A549 (cell line): ENCODE results near the gene CTRB2.

Source experiments
- CEBPB ChIP-seq, 2 experiments: fragments of >200 bp in 1 of 2; sonication (Bioruptor Twin) in 1 of 2; formaldehyde crosslinking in 1 of 2; IDR thresholded peaks; 2 replicates each; pipeline ENCODE4 v1.6.1; 2012 to 2016
- CTCF ChIP-seq: fragments of >200 bp; sonication (Bioruptor Twin); formaldehyde crosslinking; IDR thresholded peaks from 3 replicates; pipeline ENCODE4 v1.5.1; 2016
- ELK1 ChIP-seq: fragments of 150-350 bp; IDR thresholded peaks from 2 replicates; pipeline ENCODE4 v1.6.1; 2014; ENCODE audit warnings: low read depth, mild to moderate bottlenecking, low read length
- EP300 ChIP-seq, 2 experiments: fragments of >200 bp; sonication (Bioruptor Twin); formaldehyde crosslinking; IDR thresholded peaks; 2 replicates in 1 of 2; 3 replicates in 1 of 2; pipeline ENCODE4 v1.6.1; 2016 to 2017
- JUN ChIP-seq, 2 experiments: fragments of >200 bp; sonication (Bioruptor Twin); formaldehyde crosslinking; IDR thresholded peaks; 2 replicates in 1 of 2; 3 replicates in 1 of 2; pipeline ENCODE4 v1.6.1; 2016 to 2017
- NR3C1 ChIP-seq: fragments of >200 bp; sonication (Bioruptor Twin); formaldehyde crosslinking; IDR thresholded peaks from 3 replicates; pipeline ENCODE4 v1.6.1; 2017
- POLR2A ChIP-seq: IDR thresholded peaks from 2 replicates; pipeline ENCODE4 v1.6.1; 2012; ENCODE audit warnings: mild to moderate bottlenecking, low read length
- REST ChIP-seq: fragments of 200-600 bp; sonication (generic); IDR thresholded peaks from 2 replicates; pipeline ENCODE4 v1.6.1; 2016; ENCODE audit warnings: antibody characterized with exemption, mild to moderate bottlenecking, moderate library complexity

GRCh38 chr16:75204410-75204758 is 2.6 kb downstream of the CTRB2 start:
- no peak for TF ChIP-seq EP300 (IDR thresholded peaks at IDR 0.05)
- TF ChIP-seq CTCF: no peak
- no peak for TF ChIP-seq NR3C1
- no peak for TF ChIP-seq CEBPB (IDR thresholded peaks at IDR 0.05)
- TF ChIP-seq JUN (IDR thresholded peaks at IDR 0.05): no peak
- no peak for TF ChIP-seq ELK1
- no peak for TF ChIP-seq REST
- no peak for TF ChIP-seq POLR2A
